Prostate gland (tissue), 2 donors: ENCODE data around the gene TEX22.

Experiments
- CTCF ChIP-seq, 4 experiments: fragments of 200-600 bp in 2 of 4; fragments of 450-650 bp in 2 of 4; sonication (generic) in 2 of 4; IDR thresholded peaks; 1 replicate in 3 of 4; 2 replicates in 1 of 4; pipeline ENCODE4 v1.5.1; 2016 to 2019; ENCODE audit warnings: antibody characterized with exemption in 4 of 4, mild to moderate bottlenecking in 2 of 4, moderate library complexity in 2 of 4
- POLR2A ChIP-seq: fragments of 450-650 bp; IDR thresholded peaks from one replicate; pipeline ENCODE4 v1.6.1; 2016; ENCODE audit warnings: antibody characterized with exemption, mild to moderate bottlenecking
- POLR2AphosphoS5 ChIP-seq: sonication (generic); formaldehyde crosslinking; IDR thresholded peaks from one replicate; pipeline ENCODE4 v1.6.1; 2017; ENCODE audit warnings: antibody characterized with exemption

DNA sequence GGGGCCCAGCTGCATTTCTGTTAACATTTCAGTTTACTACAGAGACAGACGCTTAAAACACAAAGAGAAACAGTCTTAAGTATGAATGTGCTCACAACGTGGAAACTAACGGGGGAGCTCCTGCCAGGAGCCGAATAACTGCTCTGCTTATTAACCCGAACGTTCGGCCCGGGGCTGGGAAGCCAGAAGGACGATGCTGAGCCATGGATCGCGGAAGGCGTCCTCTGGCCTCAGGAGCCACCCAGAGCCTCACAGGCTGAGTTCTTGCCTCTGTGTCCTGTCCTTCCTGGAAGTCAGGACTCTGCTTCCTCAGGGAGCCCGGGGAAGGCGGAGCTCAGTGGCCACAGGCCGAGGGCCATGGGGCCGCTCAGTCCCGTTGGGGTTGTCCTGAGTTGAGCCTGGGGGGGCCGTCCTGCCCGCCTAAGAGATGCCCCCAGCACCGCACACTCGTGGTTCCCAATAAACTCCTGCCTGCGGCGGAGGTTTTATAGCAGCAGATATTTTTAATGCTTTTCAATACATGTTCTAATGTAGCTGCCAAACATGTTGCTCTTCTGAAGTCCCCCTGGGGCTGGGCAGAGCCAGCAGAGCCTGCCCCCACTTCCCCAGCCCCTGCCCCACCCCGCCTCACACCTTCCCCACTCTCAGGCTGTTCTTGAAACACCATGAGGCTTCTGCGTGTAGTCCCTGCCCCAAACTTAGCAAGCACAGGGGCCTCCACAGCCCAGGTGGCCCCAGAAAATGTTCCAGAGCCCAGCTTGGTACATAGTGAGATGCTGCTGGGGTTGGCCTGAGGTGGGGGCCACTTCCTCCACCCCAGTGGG, 3.4 kb upstream of the TEX22 start:
- TF ChIP-seq POLR2AphosphoS5 (no peak), CTCF (IDR thresholded peaks at IDR 0.05) (no peak), POLR2A (no peak)
